CD4-positive, alpha-beta T cell treated with Interleukin-6 at 100 ng/mL for 8 hours (primary cell): ENCODE results near the gene IHH.

Experiments
- DNase-seq: peaks from one replicate; pipeline ENCODE4 v3.0.0-alpha.2; 2020; ENCODE audit warnings: mixed read lengths, low spot score

Gene IHH

GRCh38 chr2:219060821-219061791 lies at the start of gene IHH:
IHH (minus strand) TSS chr2:219060921; CDS start chr2:219060467, 454 bp downstream.
- no peak for DNase-seq

GRCh38 chr2:219109471-219109870 lies 48.8 kb upstream of the IHH start:
- no peak for DNase-seq

GRCh38 chr2:219107758-219108157 lies 47.0 kb upstream of the IHH start:
- DNase-seq, result no peak

GRCh38 chr2:219106251-219106650 lies 45.5 kb upstream of the IHH start:
- no peak for DNase-seq

- DNase-seq, result no peak
These were observed 43.6 kb upstream of the IHH start for GRCh38 chr2:219104107-219105035.

- no peak for DNase-seq
These were observed 38.6 kb upstream of the IHH start for GRCh38 chr2:219099329-219099728.

- no peak for DNase-seq
These were observed 34.8 kb upstream of the IHH start for GRCh38 chr2:219095406-219095935.

- no peak for DNase-seq
These were observed 33.5 kb upstream of the IHH start for GRCh38 chr2:219094171-219094570.

GRCh38 chr2:219090436-219091299 lies 29.9 kb upstream of the IHH start:
- no peak for DNase-seq

GRCh38 chr2:219089330-219089729 lies 28.6 kb upstream of the IHH start:
- DNase-seq, result no peak

GRCh38 chr2:219087848-219088247 lies 27.1 kb upstream of the IHH start:
- DNase-seq, result no peak

- DNase-seq, result no peak
These were observed 26.6 kb upstream of the IHH start for GRCh38 chr2:219087361-219087760.

GRCh38 chr2:219086196-219086595 lies 25.5 kb upstream of the IHH start:
- DNase-seq, result no peak

- DNase-seq, result no peak
These were observed 24.1 kb upstream of the IHH start for GRCh38 chr2:219084791-219085190.

- DNase-seq, result no peak
These were observed 21.7 kb upstream of the IHH start for GRCh38 chr2:219082332-219082958.

- DNase-seq, result no peak
These were observed 21.1 kb upstream of the IHH start for GRCh38 chr2:219081701-219082331.

- no peak for DNase-seq
These were observed 20.4 kb upstream of the IHH start for GRCh38 chr2:219081096-219081495.

- DNase-seq, result no peak
These were observed 18.7 kb upstream of the IHH start for GRCh38 chr2:219079417-219079816.

- DNase-seq, result no peak
These were observed 18.2 kb upstream of the IHH start for GRCh38 chr2:219078951-219079350.

- no peak for DNase-seq
These were observed 17.4 kb upstream of the IHH start for GRCh38 chr2:219078126-219078525.
